ENCODE data around the gene CHST11.
A peak's percentile ranks its signal among the peaks of the same experiment; 100 is the strongest.

Gene CHST11

DNA sequence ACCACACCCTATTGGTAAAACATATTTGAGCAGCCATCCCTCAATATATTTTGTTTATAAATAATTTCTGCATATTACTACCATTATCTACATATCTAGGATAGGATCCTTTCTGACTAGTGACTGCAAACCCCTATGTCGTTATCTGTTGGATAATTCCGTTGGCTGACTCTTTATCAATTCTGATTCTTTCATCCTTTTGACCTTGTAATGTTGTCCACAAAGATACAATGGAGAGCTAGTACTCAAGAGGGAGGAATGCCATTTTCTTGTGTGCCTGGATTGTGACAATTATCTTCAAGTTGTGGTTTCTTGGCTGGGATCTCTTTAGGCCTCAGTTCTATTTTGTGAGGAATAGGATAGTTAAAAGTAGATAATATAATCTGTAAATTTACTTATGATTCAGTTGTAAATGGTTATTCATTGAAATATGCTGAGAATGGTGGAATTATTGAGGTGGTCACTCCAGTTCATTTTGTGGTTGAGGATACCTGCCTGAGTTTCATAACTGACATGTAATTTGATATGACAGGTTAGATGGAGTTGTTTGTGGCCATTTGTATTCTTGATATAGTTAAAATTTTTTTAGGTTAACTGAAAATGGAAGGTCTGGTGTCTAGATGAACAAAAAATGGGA is 10.1 kb downstream of the CHST11 start:
- Histone ChIP-seq H3F3A (ENCODE audit: control insufficient read depth, insufficient read depth) (no peaks in the 10 kb centered on the region; the same call in 1 of the 2 replicates), H4K20me1 (ENCODE audit: control insufficient read depth, insufficient read depth, low read depth, low read length) (no peaks in the 10 kb centered on the region), H3K9me3 (ENCODE audit: control insufficient read depth, insufficient read depth, low read length) (no peaks in the 10 kb centered on the region), H3K36me3 (ENCODE audit: control insufficient read depth, low read length) (no peaks in the 10 kb centered on the region), H3K4me2 (ENCODE audit: low read length) (no peak overlapping the region), H3K9me2 (replicated peaks; ENCODE audit: control insufficient read depth, low read length) (no peaks in the 10 kb centered on the region), H3K27ac (ENCODE audit: low read depth, low read length) (no peak overlapping the region), H3K27me3 (ENCODE audit: control insufficient read depth, low read length) (no peaks in the 10 kb centered on the region), H3K4me3 (ENCODE audit: low read length) (no peak overlapping the region), H3K4me1 (ENCODE audit: control insufficient read depth, low read length) (peaks cover 64% of the 10 kb centered on the region), H3K79me2 (ENCODE audit: control insufficient read depth, low read length) (peaks cover 60% of the 10 kb centered on the region)
- TF ChIP-seq EZH2phosphoT487 (IDR thresholded peaks at IDR 0.05; ENCODE audit: borderline replicate concordance, low read length): no peak
- TF ChIP-seq, protein P1, sequence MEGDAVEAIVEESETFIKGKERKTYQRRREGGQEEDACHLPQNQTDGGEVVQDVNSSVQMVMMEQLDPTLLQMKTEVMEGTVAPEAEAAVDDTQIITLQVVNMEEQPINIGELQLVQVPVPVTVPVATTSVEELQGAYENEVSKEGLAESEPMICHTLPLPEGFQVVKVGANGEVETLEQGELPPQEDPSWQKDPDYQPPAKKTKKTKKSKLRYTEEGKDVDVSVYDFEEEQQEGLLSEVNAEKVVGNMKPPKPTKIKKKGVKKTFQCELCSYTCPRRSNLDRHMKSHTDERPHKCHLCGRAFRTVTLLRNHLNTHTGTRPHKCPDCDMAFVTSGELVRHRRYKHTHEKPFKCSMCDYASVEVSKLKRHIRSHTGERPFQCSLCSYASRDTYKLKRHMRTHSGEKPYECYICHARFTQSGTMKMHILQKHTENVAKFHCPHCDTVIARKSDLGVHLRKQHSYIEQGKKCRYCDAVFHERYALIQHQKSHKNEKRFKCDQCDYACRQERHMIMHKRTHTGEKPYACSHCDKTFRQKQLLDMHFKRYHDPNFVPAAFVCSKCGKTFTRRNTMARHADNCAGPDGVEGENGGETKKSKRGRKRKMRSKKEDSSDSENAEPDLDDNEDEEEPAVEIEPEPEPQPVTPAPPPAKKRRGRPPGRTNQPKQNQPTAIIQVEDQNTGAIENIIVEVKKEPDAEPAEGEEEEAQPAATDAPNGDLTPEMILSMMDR (IDR thresholded peaks at IDR 0.05; ENCODE audit: low read depth, low read length, poor library complexity, severe bottlenecking): no peak

DNA sequence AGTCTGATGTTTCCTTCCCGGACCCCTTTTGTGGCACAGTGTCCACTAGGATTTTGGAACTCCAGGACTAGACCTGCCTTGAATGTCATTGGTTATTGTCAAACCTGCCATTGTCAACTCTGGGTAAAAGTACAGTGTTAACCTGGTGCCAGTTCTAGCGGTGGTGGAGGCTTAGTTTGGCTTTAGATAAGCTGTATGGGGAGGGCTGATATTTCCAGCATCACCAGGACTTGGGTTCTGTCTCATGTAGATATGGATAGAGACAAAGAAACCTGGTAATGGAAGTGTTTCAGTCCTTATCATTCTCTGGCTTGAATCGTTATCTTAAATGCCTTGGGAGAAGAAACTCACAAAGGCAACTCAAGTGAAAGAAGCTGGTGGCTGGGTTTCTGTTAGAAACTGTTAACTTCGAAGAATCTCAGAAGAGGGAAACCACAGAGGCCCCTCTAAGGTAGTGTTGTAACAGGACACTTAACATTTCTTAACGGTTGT is 10.6 kb downstream of the CHST11 start:
- Histone ChIP-seq H3K36me3 (ENCODE audit: control insufficient read depth, low read length) (no peaks in the 10 kb centered on the region), H3K4me1 (ENCODE audit: control insufficient read depth, low read length) (peaks cover 67% of the 10 kb centered on the region), H3K27me3 (ENCODE audit: control insufficient read depth, low read length) (no peaks in the 10 kb centered on the region), H3K9me3 (ENCODE audit: control insufficient read depth, insufficient read depth, low read length) (no peaks in the 10 kb centered on the region), H3K79me2 (ENCODE audit: control insufficient read depth, low read length) (peaks cover 61% of the 10 kb centered on the region), H3K4me3 (ENCODE audit: low read length) (no peak overlapping the region), H3K9me2 (replicated peaks; ENCODE audit: control insufficient read depth, low read length) (no peaks in the 10 kb centered on the region), H3F3A (ENCODE audit: control insufficient read depth, insufficient read depth) (no peaks in the 10 kb centered on the region; the same call in 1 of the 2 replicates), H4K20me1 (ENCODE audit: control insufficient read depth, insufficient read depth, low read depth, low read length) (no peaks in the 10 kb centered on the region), H3K27ac (ENCODE audit: low read depth, low read length) (no peak overlapping the region), H3K4me2 (ENCODE audit: low read length) (peak overlapping the region; percentile 17)
- TF ChIP-seq, protein P1 (IDR thresholded peaks at IDR 0.05; ENCODE audit: low read depth, low read length, poor library complexity, severe bottlenecking): no peak
- no peak for TF ChIP-seq EZH2phosphoT487 (IDR thresholded peaks at IDR 0.05; ENCODE audit: borderline replicate concordance, low read length)

DNA sequence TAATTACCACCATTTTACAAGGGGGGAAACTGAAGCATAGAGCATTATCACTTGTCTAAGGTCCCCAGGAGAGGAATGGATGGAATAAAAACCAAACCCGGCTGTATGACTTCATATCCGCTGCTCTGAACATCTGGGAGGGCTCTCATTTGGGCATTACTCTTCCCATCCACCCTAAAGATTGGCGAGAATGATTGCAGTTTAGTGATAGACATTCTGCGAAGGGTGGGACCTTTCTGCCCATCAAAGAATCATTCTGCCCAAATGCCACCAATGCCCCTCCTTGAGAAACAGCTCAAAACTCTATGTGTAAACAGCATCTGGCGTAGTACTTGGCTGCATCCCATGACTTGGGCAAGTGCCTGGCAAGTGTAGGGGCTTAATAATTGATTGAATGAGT is 11.6 kb downstream of the CHST11 start:
- Histone ChIP-seq H3F3A (ENCODE audit: control insufficient read depth, insufficient read depth) (no peaks in the 10 kb centered on the region; the same call in 1 of the 2 replicates), H3K36me3 (ENCODE audit: control insufficient read depth, low read length) (no peaks in the 10 kb centered on the region), H3K27ac (ENCODE audit: low read depth, low read length) (no peak overlapping the region), H3K27me3 (ENCODE audit: control insufficient read depth, low read length) (no peaks in the 10 kb centered on the region), H3K4me2 (ENCODE audit: low read length) (no peak overlapping the region), H3K79me2 (ENCODE audit: control insufficient read depth, low read length) (peaks cover 59% of the 10 kb centered on the region), H3K9me3 (ENCODE audit: control insufficient read depth, insufficient read depth, low read length) (no peaks in the 10 kb centered on the region), H3K9me2 (replicated peaks; ENCODE audit: control insufficient read depth, low read length) (no peaks in the 10 kb centered on the region), H3K4me3 (ENCODE audit: low read length) (no peak overlapping the region), H4K20me1 (ENCODE audit: control insufficient read depth, insufficient read depth, low read depth, low read length) (no peaks in the 10 kb centered on the region), H3K4me1 (ENCODE audit: control insufficient read depth, low read length) (peaks cover 67% of the 10 kb centered on the region)
- TF ChIP-seq, protein P1 (IDR thresholded peaks at IDR 0.05; ENCODE audit: low read depth, low read length, poor library complexity, severe bottlenecking): no peak
- no peak for TF ChIP-seq EZH2phosphoT487 (IDR thresholded peaks at IDR 0.05; ENCODE audit: borderline replicate concordance, low read length)

Data from DOHH2 (cell line).